Measurements from ENCODE around the gene NFATC3. TPM values are rescaled to one million over a fixed set of nuclear protein-coding genes. Genes with fewer than 3 reads are reported as not detected.

The NFATC3 gene
- total and polyA plus RNA-seq, 2 donors (not counting 1 experiment from before 2014, with no cell fraction given): 33.4 to 115 TPM

GRCh38 chr16:68047987-68048386, 37.2 kb upstream of the NFATC3 start:
- peaks cover 43% of the 10 kb centered on the region for H3K4me1 Mint-ChIP-seq
- H4K20me1 ChIP-seq (ENCODE audit: control insufficient read depth, insufficient read depth, low read length, poor library complexity, severe bottlenecking): peaks cover 84% of the 10 kb centered on the region
- H3K27me3 ChIP-seq (replicated peaks in 1 of 4; ENCODE audit: control extremely low read depth in 1 of 4, control insufficient read depth in 3 of 4, insufficient read depth in 4 of 4, low read length in 3 of 4): no peaks in the 10 kb centered on the region
- H2AFZ ChIP-seq (ENCODE audit: insufficient read depth, low read depth, low read length, poor library complexity, severe bottlenecking): no peak overlapping the region
- peaks cover 5 to 8% of the 10 kb centered on the region in 2 donors for H3K4me1 ChIP-seq (ENCODE audit: control insufficient read depth in 2 of 2, insufficient read depth in 2 of 2, low read length in 2 of 2)
- ATAC-seq (ENCODE audit: low read depth) (no peak), DNase-seq (no peak)
- H3K27ac ChIP-seq (ENCODE audit: low read length in 2 of 2): no peak overlapping the region
- H3K9me3 ChIP-seq (ENCODE audit: control extremely low read depth in 1 of 3, control insufficient read depth in 2 of 3, insufficient read depth in 1 of 3, low read length in 2 of 3): no peaks in the 10 kb centered on the region
- TF ChIP-seq EZH2 (IDR thresholded peaks at IDR 0.05; ENCODE audit: borderline replicate concordance, insufficient read depth, low read depth, low read length, poor library complexity, severe bottlenecking): no peak
- TF ChIP-seq, protein P1, sequence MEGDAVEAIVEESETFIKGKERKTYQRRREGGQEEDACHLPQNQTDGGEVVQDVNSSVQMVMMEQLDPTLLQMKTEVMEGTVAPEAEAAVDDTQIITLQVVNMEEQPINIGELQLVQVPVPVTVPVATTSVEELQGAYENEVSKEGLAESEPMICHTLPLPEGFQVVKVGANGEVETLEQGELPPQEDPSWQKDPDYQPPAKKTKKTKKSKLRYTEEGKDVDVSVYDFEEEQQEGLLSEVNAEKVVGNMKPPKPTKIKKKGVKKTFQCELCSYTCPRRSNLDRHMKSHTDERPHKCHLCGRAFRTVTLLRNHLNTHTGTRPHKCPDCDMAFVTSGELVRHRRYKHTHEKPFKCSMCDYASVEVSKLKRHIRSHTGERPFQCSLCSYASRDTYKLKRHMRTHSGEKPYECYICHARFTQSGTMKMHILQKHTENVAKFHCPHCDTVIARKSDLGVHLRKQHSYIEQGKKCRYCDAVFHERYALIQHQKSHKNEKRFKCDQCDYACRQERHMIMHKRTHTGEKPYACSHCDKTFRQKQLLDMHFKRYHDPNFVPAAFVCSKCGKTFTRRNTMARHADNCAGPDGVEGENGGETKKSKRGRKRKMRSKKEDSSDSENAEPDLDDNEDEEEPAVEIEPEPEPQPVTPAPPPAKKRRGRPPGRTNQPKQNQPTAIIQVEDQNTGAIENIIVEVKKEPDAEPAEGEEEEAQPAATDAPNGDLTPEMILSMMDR (IDR thresholded peaks at IDR 0.05): no peak
- H3K4me3 Mint-ChIP-seq: no peak overlapping the region
- H3K27me3 Mint-ChIP-seq: no peaks in the 10 kb centered on the region
- H3K4me2 ChIP-seq (replicated peaks; ENCODE audit: low read depth, low read length, poor library complexity, severe bottlenecking): no peak overlapping the region
- intact Hi-C loops (cut with micrococcal nuclease): no loop called here
- peak overlapping the region; percentile 32 for H3K27ac Mint-ChIP-seq
- peaks cover 17 to 67% of the 10 kb centered on the region in 2 experiments for H3K36me3 ChIP-seq (replicated peaks in 1 of 2; ENCODE audit: control extremely low read depth in 1 of 2, control insufficient read depth in 1 of 2, extremely low read depth in 1 of 2, insufficient read depth in 2 of 2, low read length in 1 of 2)
- H3K79me2 ChIP-seq (ENCODE audit: control insufficient read depth, insufficient read depth, low read length): peaks cover 98% of the 10 kb centered on the region
- no peaks in the 10 kb centered on the region for H3K9me3 Mint-ChIP-seq (ENCODE audit: insufficient read depth)
- ChIA-PET POLR2A (interaction anchor here (0.6 kb wide), 1 partner anchor 19 kb away, joined by 3 read pairs; no protein-coding TSS in a partner anchor), CTCF (interaction anchor here (0.7 to 3.3 kb wide), 3 partner anchors 16 to 233 kb away, joined by 3 to 15 read pairs (median 4); partner anchors contain the start of gene NRN1L)
- no peak overlapping the region for H3K9ac ChIP-seq (ENCODE audit: low read length)
- 90% methylated on average over 2 of the region's 2 CpGs for WGBS (ENCODE audit: insufficient coverage)
- no peak overlapping the region for H3K4me3 ChIP-seq (ENCODE audit: control extremely low read depth in 1 of 5, extremely low read depth in 1 of 5, insufficient read depth in 1 of 5, low read depth in 2 of 5, low read length in 4 of 5)

- DNase-seq (no peak), ATAC-seq (ENCODE audit: low read depth) (no peak)
- Mint-ChIP-seq H3K27ac (peak overlapping the region; percentile 46), H3K4me3 (no peak overlapping the region), H3K27me3 (no peaks in the 10 kb centered on the region), H3K9me3 (ENCODE audit: insufficient read depth) (no peaks in the 10 kb centered on the region), H3K4me1 (peaks cover 37% of the 10 kb centered on the region)
- Histone ChIP-seq H3K79me2 (ENCODE audit: control insufficient read depth, insufficient read depth, low read length) (peaks cover 97% of the 10 kb centered on the region), H3K27ac (ENCODE audit: low read length in 2 of 2) (peak overlapping the region in 1 of 2 donors; percentile 30), H3K4me1 (ENCODE audit: control insufficient read depth in 2 of 2, insufficient read depth in 2 of 2, low read length in 2 of 2) (peaks cover 5% of the 10 kb centered on the region in 2 donors), H3K4me2 (replicated peaks; ENCODE audit: low read depth, low read length, poor library complexity, severe bottlenecking) (peak overlapping the region; percentile 14), H3K4me3 (ENCODE audit: control extremely low read depth in 1 of 5, extremely low read depth in 1 of 5, insufficient read depth in 1 of 5, low read depth in 2 of 5, low read length in 4 of 5) (no peak overlapping the region), H3K36me3 (replicated peaks in 1 of 2; ENCODE audit: control extremely low read depth in 1 of 2, control insufficient read depth in 1 of 2, extremely low read depth in 1 of 2, insufficient read depth in 2 of 2, low read length in 1 of 2) (peaks cover 22 to 74% of the 10 kb centered on the region in 2 experiments), H3K9ac (ENCODE audit: low read length) (no peak overlapping the region), H2AFZ (ENCODE audit: insufficient read depth, low read depth, low read length, poor library complexity, severe bottlenecking) (no peak overlapping the region), H3K27me3 (replicated peaks in 1 of 4; ENCODE audit: control extremely low read depth in 1 of 4, control insufficient read depth in 3 of 4, insufficient read depth in 4 of 4, low read length in 3 of 4) (no peaks in the 10 kb centered on the region), H4K20me1 (ENCODE audit: control insufficient read depth, insufficient read depth, low read length, poor library complexity, severe bottlenecking) (peaks cover 84% of the 10 kb centered on the region), H3K9me3 (ENCODE audit: control extremely low read depth in 1 of 3, control insufficient read depth in 2 of 3, insufficient read depth in 1 of 3, low read length in 2 of 3) (no peaks in the 10 kb centered on the region)
- TF ChIP-seq, protein P1 (IDR thresholded peaks at IDR 0.05): no peak
- TF ChIP-seq EZH2 (IDR thresholded peaks at IDR 0.05; ENCODE audit: borderline replicate concordance, insufficient read depth, low read depth, low read length, poor library complexity, severe bottlenecking): no peak
- intact Hi-C loops (cut with micrococcal nuclease): no loop called here
- ChIA-PET CTCF (interaction anchor here (1.0 kb wide), 1 partner anchor 233 kb away, joined by 3 read pairs; no protein-coding TSS in a partner anchor), POLR2A (no interaction called here)
- WGBS (ENCODE audit: insufficient coverage): no CpG with 5 or more reads among the region's 2 CpGs
These were observed 35.7 kb upstream of the NFATC3 start for GRCh38 chr16:68049449-68049848.

Measured in B cell (primary cell).